ENCODE data around the gene ARL4A.
A peak's percentile ranks its signal among the peaks of the same experiment; 100 is the strongest.

Gene ARL4A

GRCh38 chr7:12725575-12726316 lies 38.3 kb downstream of the ARL4A start:
- DNase-seq (ENCODE audit: low spot score), result no peak

GRCh38 chr7:12726908-12727307 lies 39.5 kb downstream of the ARL4A start:
- no peak for DNase-seq (ENCODE audit: low spot score)

GRCh38 chr7:12727455-12728191 lies 40.2 kb downstream of the ARL4A start:
- DNase-seq (ENCODE audit: low spot score), result no peak

- no peak for DNase-seq (ENCODE audit: low spot score)
Measured at GRCh38 chr7:12728192-12728538, 40.7 kb downstream of the ARL4A start.

GRCh38 chr7:12729112-12729511 lies 41.7 kb downstream of the ARL4A start:
- peak; percentile 28 for DNase-seq (ENCODE audit: low spot score)

- no peak for DNase-seq (ENCODE audit: low spot score)
Measured at GRCh38 chr7:12730523-12730922, 43.1 kb downstream of the ARL4A start.

GRCh38 chr7:12731214-12731656 lies 43.8 kb downstream of the ARL4A start:
- DNase-seq (ENCODE audit: low spot score), result no peak

- no peak for DNase-seq (ENCODE audit: low spot score)
Measured at GRCh38 chr7:12731775-12732174, 44.3 kb downstream of the ARL4A start.

- DNase-seq (ENCODE audit: low spot score), result no peak
Measured at GRCh38 chr7:12732428-12732827, 45.0 kb downstream of the ARL4A start.

- no peak for DNase-seq (ENCODE audit: low spot score)
Measured at GRCh38 chr7:12735923-12736322, 48.5 kb downstream of the ARL4A start.

- no peak for DNase-seq (ENCODE audit: low spot score)
Measured at GRCh38 chr7:12737373-12737772, 49.9 kb downstream of the ARL4A start.

GRCh38 chr7:12737836-12738235 lies 50.4 kb downstream of the ARL4A start:
- no peak for DNase-seq (ENCODE audit: low spot score)

GRCh38 chr7:12738665-12739064 lies 51.2 kb downstream of the ARL4A start:
- no peak for DNase-seq (ENCODE audit: low spot score)
